Thyroid gland (tissue), 4 donors: ENCODE results near the gene SH3D19. TPM values are rescaled to one million over a fixed set of nuclear protein-coding genes. Genes with fewer than 3 reads are reported as not detected.

ENCODE experiments used
- DNase-seq, 2 donors: peaks; one replicate each; pipeline ENCODE4 v3.0.0-alpha.2; 2019
- H3K27ac ChIP-seq, 3 donors: fragments of 200-600 bp; sonication (generic); 1 replicate in 2 of 3; 2 replicates in 1 of 3; pipeline ENCODE4 v1.5.1; 2016 to 2019; ENCODE audit warnings: mild to moderate bottlenecking in 1 of 3, moderate library complexity in 1 of 3
- H3K27me3 ChIP-seq: fragments of 200-600 bp; sonication (generic); one replicate; pipeline ENCODE4 v1.5.1; 2019
- H3K36me3 ChIP-seq, 2 donors: fragments of 200-600 bp; sonication (generic); one replicate each; pipeline ENCODE4 v1.5.1; 2016 to 2019
- H3K4me1 ChIP-seq, 2 donors: fragments of 200-600 bp; sonication (generic); one replicate each; pipeline ENCODE4 v1.5.1; 2017 to 2019
- H3K4me3 ChIP-seq, 3 donors: fragments of 200-600 bp; sonication (generic); replicated peaks in 1 of 3; 1 replicate in 2 of 3; 2 replicates in 1 of 3; pipeline ENCODE4 v1.5.1; 2016; ENCODE audit warnings: mild to moderate bottlenecking in 1 of 3
- H3K9me3 ChIP-seq: fragments of 200-600 bp; sonication (generic); one replicate; pipeline ENCODE4 v1.5.1; 2017
- POLR2A ChIP-seq, 2 donors: fragments of 450-650 bp; IDR thresholded peaks; one replicate each; pipeline ENCODE4 v1.6.1; 2017; ENCODE audit warnings: antibody characterized with exemption in 2 of 2, mild to moderate bottlenecking in 2 of 2, moderate library complexity in 1 of 2
- WGBS, 2 donors: methylation state at CpG; one replicate each; pipeline ENCODE4 v1.1.5; 2017; 5-methylcytosine and 5-hydroxymethylcytosine counted together
- intact Hi-C: fragments of 100-400 bp; cut with DNase I; formaldehyde crosslinking; loops from one replicate; pipeline ENCODE4 v1.15.1; 2023
- total RNA-seq, 4 donors: library from RNA; depleted of rRNA; stranded (reverse); fragments of >200 nt; gene quantifications; one replicate each; pipeline ENCODE4 v1.2.3, GENCODE V29; 2016
- TF ChIP-seq, protein P1 (sequence below), 6 experiments: fragments of 200-600 bp in 3 of 6; fragments of 450-650 bp in 3 of 6; sonication (generic) in 3 of 6; IDR thresholded peaks; one replicate each; pipeline ENCODE4 v1.5.1; 2016 to 2019; ENCODE audit warnings: antibody characterized with exemption in 6 of 6, mild to moderate bottlenecking in 2 of 6, inconsistent platforms in 1 of 6, moderate library complexity in 1 of 6

The SH3D19 gene
- total RNA-seq, 4 donors from 2014 or later = 82.0 to 143 (median 113) TPM

DNA sequence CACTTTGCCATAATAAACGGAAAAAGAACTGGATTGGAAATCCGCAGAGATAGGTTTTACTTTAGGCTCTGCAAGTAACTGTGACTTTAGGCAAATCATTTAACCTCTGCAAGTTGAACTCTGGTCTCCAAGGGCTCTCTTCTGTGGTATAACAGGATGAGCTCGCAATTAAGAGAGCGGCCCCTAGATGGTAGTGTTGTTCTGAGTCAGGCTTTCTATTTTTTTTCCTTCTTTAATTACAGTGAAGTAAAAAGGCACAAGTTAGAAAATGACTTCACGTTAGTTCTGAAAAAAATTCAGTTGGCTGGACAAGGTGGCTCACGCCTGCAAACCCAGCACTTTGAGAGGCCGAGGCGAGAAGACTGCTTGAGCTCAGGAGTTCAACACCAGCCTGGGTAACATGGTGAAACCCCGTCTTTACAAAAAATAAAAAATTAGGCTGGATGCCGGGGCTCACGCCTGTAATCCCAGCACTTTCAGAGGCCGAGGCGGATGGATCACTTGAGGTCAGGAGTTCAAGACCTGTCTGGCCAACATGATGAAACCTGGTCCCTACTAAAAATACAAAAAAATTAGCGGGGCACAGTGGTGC lies 207.9 kb downstream of the SH3D19 start:
- DNase-seq = peak; percentile 55 to 60
- Histone ChIP-seq H3K36me3 (peaks cover 5 to 8% of the 10 kb centered on the region in 2 donors), H3K27ac (no peak overlapping the region), H3K4me3 (no peak overlapping the region), H3K4me1 (no peaks in the 10 kb centered on the region), H3K9me3 (no peaks in the 10 kb centered on the region), H3K27me3 (no peaks in the 10 kb centered on the region)
- no peak for TF ChIP-seq POLR2A (IDR thresholded peaks at IDR 0.05)
- TF ChIP-seq, protein P1, sequence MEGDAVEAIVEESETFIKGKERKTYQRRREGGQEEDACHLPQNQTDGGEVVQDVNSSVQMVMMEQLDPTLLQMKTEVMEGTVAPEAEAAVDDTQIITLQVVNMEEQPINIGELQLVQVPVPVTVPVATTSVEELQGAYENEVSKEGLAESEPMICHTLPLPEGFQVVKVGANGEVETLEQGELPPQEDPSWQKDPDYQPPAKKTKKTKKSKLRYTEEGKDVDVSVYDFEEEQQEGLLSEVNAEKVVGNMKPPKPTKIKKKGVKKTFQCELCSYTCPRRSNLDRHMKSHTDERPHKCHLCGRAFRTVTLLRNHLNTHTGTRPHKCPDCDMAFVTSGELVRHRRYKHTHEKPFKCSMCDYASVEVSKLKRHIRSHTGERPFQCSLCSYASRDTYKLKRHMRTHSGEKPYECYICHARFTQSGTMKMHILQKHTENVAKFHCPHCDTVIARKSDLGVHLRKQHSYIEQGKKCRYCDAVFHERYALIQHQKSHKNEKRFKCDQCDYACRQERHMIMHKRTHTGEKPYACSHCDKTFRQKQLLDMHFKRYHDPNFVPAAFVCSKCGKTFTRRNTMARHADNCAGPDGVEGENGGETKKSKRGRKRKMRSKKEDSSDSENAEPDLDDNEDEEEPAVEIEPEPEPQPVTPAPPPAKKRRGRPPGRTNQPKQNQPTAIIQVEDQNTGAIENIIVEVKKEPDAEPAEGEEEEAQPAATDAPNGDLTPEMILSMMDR (IDR thresholded peaks at IDR 0.05) = peak; percentile 35 to 77 (median 66)
- 45 to 46% methylated on average over 13 to 14 of the region's 14 CpGs for WGBS, 2 donors
- intact Hi-C loops = loop anchor here (10.0 kb wide), 1 partner anchor 247 kb away; no protein-coding TSS in a partner anchor

DNA sequence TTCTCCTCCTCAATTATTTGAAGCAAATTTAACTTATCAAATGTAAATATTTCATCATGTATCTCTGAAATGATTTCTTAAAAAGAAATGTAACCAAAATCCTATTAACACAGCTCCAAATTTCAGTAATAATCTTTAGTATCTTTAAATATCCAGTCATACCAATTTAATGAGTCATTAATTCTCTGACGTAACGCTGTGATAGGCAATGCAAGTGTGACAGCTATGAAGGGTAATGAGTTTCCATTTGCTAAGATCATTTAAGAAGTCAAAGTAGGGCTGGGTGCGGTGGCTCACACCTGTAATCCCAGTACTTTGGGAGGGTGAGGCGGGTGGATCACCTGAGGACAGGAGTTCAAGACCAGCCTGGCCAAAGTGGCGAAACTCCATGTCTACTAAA lies 210.4 kb downstream of the SH3D19 start:
- Histone ChIP-seq H3K9me3 (no peaks in the 10 kb centered on the region), H3K4me1 (no peaks in the 10 kb centered on the region), H3K27ac (no peak overlapping the region), H3K36me3 (no peaks in the 10 kb centered on the region), H3K27me3 (no peaks in the 10 kb centered on the region), H3K4me3 (no peak overlapping the region)
- intact Hi-C loops = loop anchor here (10.0 kb wide), 1 partner anchor 250 kb away; no protein-coding TSS in a partner anchor
- 92 to 97% methylated on average over 5 of the region's 5 CpGs for whole genome bisulfite sequencing, 2 donors
- DNase-seq = no peak
- TF ChIP-seq, protein P1 (IDR thresholded peaks at IDR 0.05) = no peak
- TF ChIP-seq POLR2A (IDR thresholded peaks at IDR 0.05) = no peak

DNA sequence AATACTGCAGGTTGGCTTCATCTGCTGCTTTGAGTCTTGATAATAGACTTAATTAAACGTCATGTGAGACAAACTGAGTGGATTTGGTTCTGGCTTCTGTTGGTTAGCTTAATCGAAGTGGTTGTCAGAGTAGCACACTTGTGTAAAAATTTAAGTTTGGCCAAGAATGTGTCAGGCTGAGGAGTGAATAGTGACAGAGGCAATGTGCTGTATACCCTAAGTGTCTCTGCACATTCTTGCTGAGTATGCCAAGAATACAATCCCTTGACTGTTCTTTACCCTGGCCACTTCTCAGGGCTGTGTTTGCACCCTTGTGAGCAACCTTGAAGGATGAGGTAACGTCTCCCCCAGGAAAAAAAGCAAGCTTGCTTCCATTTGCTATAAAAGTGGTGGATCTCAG lies 211.1 kb downstream of the SH3D19 start:
- 53 to 57% methylated on average over 3 of the region's 3 CpGs for WGBS, 2 donors
- H3K27ac ChIP-seq = no peak overlapping the region
- no peaks in the 10 kb centered on the region for H3K9me3 ChIP-seq
- no peak overlapping the region for H3K4me3 ChIP-seq
- TF ChIP-seq, protein P1 (IDR thresholded peaks at IDR 0.05) = no peak
- no peak for TF ChIP-seq POLR2A (IDR thresholded peaks at IDR 0.05)
- intact Hi-C loops = loop anchor here (10.0 kb wide), 1 partner anchor 250 kb away; no protein-coding TSS in a partner anchor
- no peaks in the 10 kb centered on the region for H3K4me1 ChIP-seq
- no peaks in the 10 kb centered on the region for H3K27me3 ChIP-seq
- H3K36me3 ChIP-seq = no peaks in the 10 kb centered on the region
- DNase-seq = no peak

DNA sequence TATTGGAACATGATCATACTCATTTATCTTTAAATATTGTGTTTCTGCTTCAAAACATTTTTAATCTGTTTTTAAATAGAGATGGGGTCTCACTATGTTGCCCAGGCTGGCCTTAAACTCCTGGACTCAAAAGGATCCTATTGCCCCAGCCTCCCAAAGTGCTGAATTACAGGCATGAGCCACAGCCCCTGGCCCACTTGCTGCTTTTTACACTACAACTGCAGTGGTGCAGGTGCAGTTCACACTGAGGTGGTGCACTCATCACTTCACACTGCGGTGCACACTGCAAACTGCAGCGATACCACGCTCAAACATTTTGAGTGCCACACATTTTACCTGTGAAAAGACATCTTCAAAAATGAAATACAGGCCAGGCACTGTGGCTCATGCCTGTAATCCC lies 215.2 kb downstream of the SH3D19 start:
- H3K36me3 ChIP-seq = peaks cover 0 to 14% of the 10 kb centered on the region in 2 donors
- intact Hi-C loops = loop anchor here (10.0 kb wide), 1 partner anchor 255 kb away; no protein-coding TSS in a partner anchor
- no peaks in the 10 kb centered on the region for H3K9me3 ChIP-seq
- DNase-seq = no peak
- WGBS, 2 donors = 87 to 97% methylated on average over 3 of the region's 3 CpGs
- no peaks in the 10 kb centered on the region for H3K4me1 ChIP-seq
- H3K27me3 ChIP-seq = no peaks in the 10 kb centered on the region
- no peak overlapping the region for H3K27ac ChIP-seq
- no peak overlapping the region for H3K4me3 ChIP-seq
- no peak for TF ChIP-seq POLR2A (IDR thresholded peaks at IDR 0.05)
- TF ChIP-seq, protein P1 (IDR thresholded peaks at IDR 0.05) = no peak

DNA sequence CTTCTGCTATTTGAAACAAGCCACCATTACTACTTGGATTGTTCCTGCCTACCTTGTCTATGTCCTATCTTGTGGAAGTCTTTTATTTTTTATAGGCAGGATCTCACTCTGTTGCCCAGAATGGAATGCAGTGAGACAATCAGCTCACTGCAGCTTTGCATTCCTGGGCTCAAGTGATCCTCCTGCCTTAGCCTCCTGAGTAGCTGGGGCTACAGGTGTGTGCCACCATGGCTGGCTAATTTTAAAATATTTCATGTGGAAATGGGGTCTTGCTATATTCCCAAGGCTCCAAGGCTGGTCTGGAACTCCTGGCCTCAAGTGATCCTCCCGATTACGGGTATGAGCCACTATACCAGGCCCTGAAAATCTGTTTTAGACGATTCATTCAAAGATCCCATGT lies 218.3 kb downstream of the SH3D19 start:
- Histone ChIP-seq H3K27me3 (no peaks in the 10 kb centered on the region), H3K9me3 (no peaks in the 10 kb centered on the region), H3K36me3 (peaks cover 22 to 41% of the 10 kb centered on the region in 2 donors), H3K4me3 (no peak overlapping the region), H3K27ac (no peak overlapping the region), H3K4me1 (no peaks in the 10 kb centered on the region)
- TF ChIP-seq, protein P1 (IDR thresholded peaks at IDR 0.05) = no peak
- TF ChIP-seq POLR2A (IDR thresholded peaks at IDR 0.05) = no peak
- no peak for DNase-seq
- WGBS, 2 donors = 98 to 99% methylated on average over 3 of the region's 3 CpGs
- intact Hi-C loops = no loop called here
